K562 (cell line): ENCODE results near the gene SKOR1. TPM values are rescaled to one million over a fixed set of nuclear protein-coding genes. Genes with fewer than 3 reads are reported as not detected.

Experiments used
- ARID1B ChIP-seq: fragments of 450-650 bp; IDR thresholded peaks from 2 replicates; pipeline ENCODE4 v1.6.1; 2016; ENCODE audit warnings: antibody characterized with exemption, mild to moderate bottlenecking, inconsistent platforms
- ATF1 ChIP-seq, 2 experiments: fragments of 450-650 bp in 1 of 2; IDR thresholded peaks; 2 replicates each; pipeline ENCODE4 v1.6.1; 2016; ENCODE audit warnings: missing compliant biosample characterization in 1 of 2, missing genetic modification characterization in 1 of 2
- CBFA2T3 ChIP-seq: fragments of 450-650 bp; IDR thresholded peaks from 2 replicates; pipeline ENCODE4 v1.6.1; 2017
- EZH2 ChIP-seq: IDR thresholded peaks from 2 replicates; pipeline ENCODE4 v1.6.1; 2012; ENCODE audit warnings: low read depth, mild to moderate bottlenecking, inconsistent platforms, low read length, borderline replicate concordance
- IFI16 ChIP-seq: fragments of 250-450 bp; sonication (Bioruptor Pico); IDR thresholded peaks from 2 replicates; pipeline ENCODE4 v2.1.2; 2022; ENCODE audit warnings: mild to moderate bottlenecking, inconsistent platforms
- KDM2B ChIP-seq: fragments of 250-450 bp; sonication (Bioruptor Pico); IDR thresholded peaks from 2 replicates; pipeline ENCODE4 v1.8.0; 2021; ENCODE audit warnings: mild to moderate bottlenecking, moderate library complexity
- L3MBTL2 ChIP-seq: fragments of 450-650 bp; IDR thresholded peaks from 2 replicates; pipeline ENCODE4 v1.6.1; 2016; ENCODE audit warnings: mild to moderate bottlenecking, moderate library complexity
- MAFG ChIP-seq: fragments of 450-650 bp; conservative IDR thresholded peaks from 2 replicates; pipeline ENCODE4 v1.6.1; 2016; ENCODE audit warnings: missing genetic modification characterization, missing compliant biosample characterization
- MYBL2 ChIP-seq, 2 experiments: fragments of 450-650 bp in 1 of 2; sonication (generic) in 1 of 2; formaldehyde crosslinking in 1 of 2; IDR thresholded peaks; 2 replicates each; pipeline versions ENCODE4 v1.6.1 to v1.8.1; 2017 to 2022; ENCODE audit warnings: borderline replicate concordance in 1 of 2, inconsistent platforms in 1 of 2, low read depth in 1 of 2, mild to moderate bottlenecking in 1 of 2, missing genetic modification reagents in 1 of 2, moderate library complexity in 1 of 2
- RREB1 ChIP-seq: fragments of 250-450 bp; sonication (Bioruptor Pico); IDR thresholded peaks from 2 replicates; pipeline ENCODE4 v1.4.0; 2020
- SOX6 ChIP-seq: fragments of 450-650 bp; IDR thresholded peaks from 2 replicates; pipeline ENCODE4 v1.6.1; 2014; ENCODE audit warnings: mild to moderate bottlenecking
- SREBF1 ChIP-seq: fragments of 150-350 bp; IDR thresholded peaks from 2 replicates; pipeline ENCODE4 v1.6.1; 2014; ENCODE audit warnings: antibody characterized with exemption, low read depth, low read length, borderline replicate concordance
- ZNF184 ChIP-seq: sonication (generic); formaldehyde crosslinking; IDR thresholded peaks from 2 replicates; pipeline ENCODE4 v1.5.0; 2020; ENCODE audit warnings: missing genetic modification reagents
- polyA plus RNA-seq, 8 experiments: library from polyadenylated mRNA; depleted of rRNA in 4 of 8; stranded (reverse) in 5 of 8; unstranded in 3 of 8; fragments of >200 nt; fragmentation: Nextera tagmentation in 2 of 8; fragmentation: Illumina TruSeq in 1 of 8; extraction: Ambion mirVana in 2 of 8; extraction: Trizol in 1 of 8; gene quantifications; 2 replicates each; pipeline versions ENCODE4 v1.2.1 to v1.2.3, GENCODE V29; 2011 to 2014; ENCODE audit warnings: inconsistent platforms in 1 of 8, missing spikeins in 1 of 8
- total RNA-seq, 7 experiments: library from RNA; depleted of rRNA in 6 of 7; stranded (reverse); fragments of >200 nt in 6 of 7; fragmentation: Illumina TruSeq in 2 of 7; extraction: Trizol in 2 of 7; gene quantifications; 2 replicates each; pipeline versions ENCODE4 v1.2.1 to v1.2.3, GENCODE V29; 2011 to 2021; ENCODE audit warnings: low replicate concordance in 1 of 7
- TF ChIP-seq, protein P1 (sequence below): fragments of 450-650 bp; IDR thresholded peaks from 2 replicates; pipeline ENCODE4 v1.7.0; 2016; ENCODE audit warnings: borderline replicate concordance
- TF ChIP-seq, protein P2 (sequence below): fragments of 150-350 bp; conservative IDR thresholded peaks from 2 replicates; pipeline ENCODE4 v1.6.1; 2014; ENCODE audit warnings: low read length
- TF ChIP-seq, protein P3 (sequence below): fragments of 450-650 bp; IDR thresholded peaks from 2 replicates; pipeline ENCODE4 v1.6.1; 2016

The SKOR1 gene
- total and polyA plus RNA-seq, 9 of the 15 experiments (the other 6 are each of a cell fraction or from before 2014, with no cell fraction given) = 0.04 to 0.41 (median 0.09) TPM; not detected in 3

DNA sequence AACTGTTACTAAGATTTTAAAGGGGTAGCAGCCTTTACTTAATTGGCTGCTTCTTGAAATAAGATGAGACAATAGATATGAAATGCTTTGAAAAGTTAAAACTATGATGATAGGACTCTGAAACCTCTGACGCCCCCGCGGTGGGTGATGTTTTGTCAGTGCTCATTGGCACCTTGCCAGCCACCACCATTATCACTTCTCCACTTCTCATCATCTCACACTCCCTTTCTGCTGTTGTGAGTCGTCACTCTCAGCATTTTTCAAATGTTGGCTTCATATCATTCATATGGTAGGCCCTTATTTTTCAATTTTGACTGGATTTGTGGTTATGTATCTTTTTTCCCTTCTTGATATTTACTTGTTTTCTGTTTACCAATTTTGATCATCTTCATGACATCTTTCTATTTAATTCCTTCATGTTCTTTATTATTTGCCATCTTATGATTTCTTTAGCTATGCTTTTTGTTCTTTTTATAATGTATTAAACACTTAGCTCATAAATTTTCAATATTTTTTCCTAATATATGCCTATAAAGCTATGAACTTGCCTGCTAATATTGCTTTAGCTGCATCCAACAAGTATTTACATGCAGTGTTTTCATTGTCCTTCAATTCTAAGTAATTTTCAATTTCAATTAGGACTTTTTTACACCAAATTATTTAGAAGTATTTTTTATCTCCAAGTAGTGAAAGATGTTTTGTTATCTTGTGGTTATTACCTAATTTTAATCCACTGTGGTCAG, 30.3 kb upstream of the SKOR1 start (continued):
- no peak for TF ChIP-seq RREB1 (CRISPR knock-in tag)
- no peak for TF ChIP-seq ATF1 (CRISPR knock-in tag; IDR thresholded peaks at IDR 0.05)
- 0 out of 2 replicates have a peak, but pooled peaks have one; percentile 11 for TF ChIP-seq ATF1 (tag; IDR thresholded peaks at IDR 0.05)
- TF ChIP-seq, protein P1, sequence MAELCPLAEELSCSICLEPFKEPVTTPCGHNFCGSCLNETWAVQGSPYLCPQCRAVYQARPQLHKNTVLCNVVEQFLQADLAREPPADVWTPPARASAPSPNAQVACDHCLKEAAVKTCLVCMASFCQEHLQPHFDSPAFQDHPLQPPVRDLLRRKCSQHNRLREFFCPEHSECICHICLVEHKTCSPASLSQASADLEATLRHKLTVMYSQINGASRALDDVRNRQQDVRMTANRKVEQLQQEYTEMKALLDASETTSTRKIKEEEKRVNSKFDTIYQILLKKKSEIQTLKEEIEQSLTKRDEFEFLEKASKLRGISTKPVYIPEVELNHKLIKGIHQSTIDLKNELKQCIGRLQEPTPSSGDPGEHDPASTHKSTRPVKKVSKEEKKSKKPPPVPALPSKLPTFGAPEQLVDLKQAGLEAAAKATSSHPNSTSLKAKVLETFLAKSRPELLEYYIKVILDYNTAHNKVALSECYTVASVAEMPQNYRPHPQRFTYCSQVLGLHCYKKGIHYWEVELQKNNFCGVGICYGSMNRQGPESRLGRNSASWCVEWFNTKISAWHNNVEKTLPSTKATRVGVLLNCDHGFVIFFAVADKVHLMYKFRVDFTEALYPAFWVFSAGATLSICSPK = no peak
- TF ChIP-seq ARID1B = peak; percentile 51
- no peak for TF ChIP-seq EZH2
- TF ChIP-seq SREBF1 = no peak
- TF ChIP-seq ZNF184 (CRISPR knock-in tag) = no peak
- TF ChIP-seq MYBL2 (IDR thresholded peaks at IDR 0.05; ENCODE audit: low read depth) = peak; percentile 54; the same call in 1 of the 2 replicates
- no peak for TF ChIP-seq MYBL2 (CRISPR knock-in tag; IDR thresholded peaks at IDR 0.05; ENCODE audit: borderline replicate concordance)
- TF ChIP-seq, protein P2, sequence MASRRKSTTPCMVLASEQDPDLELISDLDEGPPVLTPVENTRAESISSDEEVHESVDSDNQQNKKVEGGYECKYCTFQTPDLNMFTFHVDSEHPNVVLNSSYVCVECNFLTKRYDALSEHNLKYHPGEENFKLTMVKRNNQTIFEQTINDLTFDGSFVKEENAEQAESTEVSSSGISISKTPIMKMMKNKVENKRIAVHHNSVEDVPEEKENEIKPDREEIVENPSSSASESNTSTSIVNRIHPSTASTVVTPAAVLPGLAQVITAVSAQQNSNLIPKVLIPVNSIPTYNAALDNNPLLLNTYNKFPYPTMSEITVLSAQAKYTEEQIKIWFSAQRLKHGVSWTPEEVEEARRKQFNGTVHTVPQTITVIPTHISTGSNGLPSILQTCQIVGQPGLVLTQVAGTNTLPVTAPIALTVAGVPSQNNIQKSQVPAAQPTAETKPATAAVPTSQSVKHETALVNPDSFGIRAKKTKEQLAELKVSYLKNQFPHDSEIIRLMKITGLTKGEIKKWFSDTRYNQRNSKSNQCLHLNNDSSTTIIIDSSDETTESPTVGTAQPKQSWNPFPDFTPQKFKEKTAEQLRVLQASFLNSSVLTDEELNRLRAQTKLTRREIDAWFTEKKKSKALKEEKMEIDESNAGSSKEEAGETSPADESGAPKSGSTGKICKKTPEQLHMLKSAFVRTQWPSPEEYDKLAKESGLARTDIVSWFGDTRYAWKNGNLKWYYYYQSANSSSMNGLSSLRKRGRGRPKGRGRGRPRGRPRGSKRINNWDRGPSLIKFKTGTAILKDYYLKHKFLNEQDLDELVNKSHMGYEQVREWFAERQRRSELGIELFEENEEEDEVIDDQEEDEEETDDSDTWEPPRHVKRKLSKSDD = no peak
- TF ChIP-seq, protein P3, sequence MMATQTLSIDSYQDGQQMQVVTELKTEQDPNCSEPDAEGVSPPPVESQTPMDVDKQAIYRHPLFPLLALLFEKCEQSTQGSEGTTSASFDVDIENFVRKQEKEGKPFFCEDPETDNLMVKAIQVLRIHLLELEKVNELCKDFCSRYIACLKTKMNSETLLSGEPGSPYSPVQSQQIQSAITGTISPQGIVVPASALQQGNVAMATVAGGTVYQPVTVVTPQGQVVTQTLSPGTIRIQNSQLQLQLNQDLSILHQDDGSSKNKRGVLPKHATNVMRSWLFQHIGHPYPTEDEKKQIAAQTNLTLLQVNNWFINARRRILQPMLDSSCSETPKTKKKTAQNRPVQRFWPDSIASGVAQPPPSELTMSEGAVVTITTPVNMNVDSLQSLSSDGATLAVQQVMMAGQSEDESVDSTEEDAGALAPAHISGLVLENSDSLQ = no peak
- 0 out of 2 replicates have a peak, but pooled peaks have one; percentile 38 for TF ChIP-seq SOX6
- no peak for TF ChIP-seq MAFG (tag)
- no peak for TF ChIP-seq L3MBTL2
- peak; percentile 29 for TF ChIP-seq CBFA2T3
- TF ChIP-seq KDM2B = no peak
- no peak for TF ChIP-seq IFI16 (CRISPR knock-in tag)
